Activated CD8-positive, alpha-beta memory T cell treated with anti-CD3 and anti-CD28 coated beads for 24 hours (primary cell): ENCODE data around the gene DNAJC2.
A peak's percentile ranks its signal among the peaks of the same experiment; 100 is the strongest.
"Not testable (repeated sequence)": the region's sequence is repeated elsewhere in the genome, so short reads cannot be mapped to it uniquely, and the experiment has no call there.

Source experiments
- DNase-seq: peaks from one replicate; pipeline ENCODE4 v3.0.0-alpha.2; 2020

DNAJC2 gene

DNA sequence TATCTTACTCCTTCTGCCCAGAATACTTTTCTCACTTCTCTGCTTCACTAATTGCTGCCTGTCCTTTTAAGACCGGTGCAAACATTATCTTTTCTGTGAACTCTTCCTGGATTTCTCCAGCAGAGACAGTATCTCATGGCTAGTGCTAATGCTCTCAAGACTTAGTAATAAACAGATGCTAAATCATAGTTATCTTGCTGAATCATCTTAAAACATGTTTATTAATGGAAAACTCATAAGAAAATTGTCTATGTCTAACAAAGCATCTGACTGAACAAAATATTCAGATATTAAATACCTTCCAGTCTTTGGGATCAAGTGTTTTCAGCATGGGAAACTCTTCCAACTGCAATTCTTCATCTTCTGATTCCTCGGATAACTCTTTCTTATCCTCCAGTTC is 3.1 kb downstream of the DNAJC2 start:
- DNase-seq, result no peak

DNA sequence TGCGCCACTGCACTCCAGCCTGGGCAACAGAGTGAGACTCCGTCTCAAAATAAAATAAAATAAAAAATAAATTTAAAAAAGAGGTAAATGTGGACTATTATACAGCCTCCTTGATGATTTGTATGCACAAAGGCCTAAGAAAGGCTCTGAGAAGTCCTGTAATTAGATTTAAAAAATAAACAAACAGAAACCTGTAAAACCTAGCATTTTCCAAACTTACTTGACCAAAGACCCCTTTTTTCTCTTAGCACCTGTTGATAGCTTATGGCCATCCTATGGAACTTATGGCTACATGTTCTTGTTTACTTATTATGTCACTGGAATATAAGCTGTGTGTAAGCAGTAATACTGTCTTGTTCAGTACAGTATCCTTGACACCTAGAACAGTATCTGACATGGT is 5.7 kb downstream of the DNAJC2 start:
- no peak for DNase-seq

DNA sequence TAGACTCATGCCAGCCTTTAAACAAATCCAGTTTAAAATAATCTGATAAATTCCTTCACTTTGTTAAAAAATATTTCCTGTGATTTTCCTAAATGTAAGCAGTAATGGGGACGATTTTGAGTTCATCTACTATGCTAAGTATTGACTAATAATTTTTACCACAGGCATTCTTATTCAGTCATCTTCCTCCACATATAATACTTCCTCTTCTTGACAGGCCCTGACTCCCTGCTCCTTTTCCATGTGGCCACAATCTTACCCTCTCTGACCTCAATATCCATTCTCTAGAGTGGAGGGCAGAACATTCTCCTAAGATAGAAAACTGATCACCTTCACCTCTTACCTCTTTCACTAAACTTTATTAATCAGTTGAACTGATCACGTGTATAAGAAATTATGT is 7.8 kb downstream of the DNAJC2 start:
- DNase-seq, result no peak

DNA sequence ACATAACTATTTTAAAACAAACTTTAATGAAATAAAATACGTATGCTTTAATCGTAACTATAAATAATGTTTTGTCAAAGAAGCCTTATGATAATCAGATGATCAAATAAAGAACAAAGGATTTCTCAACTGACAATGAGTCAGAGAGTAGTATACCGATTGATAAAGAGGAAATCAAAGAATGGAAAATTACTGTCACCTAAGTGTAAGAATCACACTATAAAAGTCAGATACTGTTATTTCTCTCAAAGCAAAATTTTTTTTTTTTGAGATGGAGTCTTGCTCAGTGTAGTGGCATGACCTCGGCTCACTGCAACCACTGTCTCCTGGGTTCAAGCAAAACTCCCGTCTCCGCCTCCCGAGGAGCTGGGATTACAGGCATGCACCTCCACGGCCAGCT is 18.8 kb downstream of the DNAJC2 start:
- DNase-seq, result no peak

DNA sequence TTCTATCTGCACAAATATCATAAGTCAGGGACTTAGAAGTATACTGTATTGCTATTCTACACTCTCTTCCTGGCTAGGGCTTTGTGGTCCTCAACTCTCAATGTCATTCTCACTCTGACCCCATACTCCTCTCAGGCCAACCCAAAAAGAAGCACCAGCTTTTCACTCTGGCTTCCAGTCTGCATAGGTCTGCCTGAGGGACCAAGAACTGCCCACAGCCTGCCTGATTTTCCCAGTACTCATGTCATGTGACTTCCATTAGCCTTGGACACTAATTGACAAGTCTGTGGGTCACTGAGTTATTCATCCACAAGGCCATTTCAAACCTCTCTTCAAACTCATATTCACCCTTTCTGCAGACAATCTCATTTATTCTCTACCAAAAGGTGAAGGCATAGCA is 27.6 kb downstream of the DNAJC2 start:
- DNase-seq, result no peak

DNA sequence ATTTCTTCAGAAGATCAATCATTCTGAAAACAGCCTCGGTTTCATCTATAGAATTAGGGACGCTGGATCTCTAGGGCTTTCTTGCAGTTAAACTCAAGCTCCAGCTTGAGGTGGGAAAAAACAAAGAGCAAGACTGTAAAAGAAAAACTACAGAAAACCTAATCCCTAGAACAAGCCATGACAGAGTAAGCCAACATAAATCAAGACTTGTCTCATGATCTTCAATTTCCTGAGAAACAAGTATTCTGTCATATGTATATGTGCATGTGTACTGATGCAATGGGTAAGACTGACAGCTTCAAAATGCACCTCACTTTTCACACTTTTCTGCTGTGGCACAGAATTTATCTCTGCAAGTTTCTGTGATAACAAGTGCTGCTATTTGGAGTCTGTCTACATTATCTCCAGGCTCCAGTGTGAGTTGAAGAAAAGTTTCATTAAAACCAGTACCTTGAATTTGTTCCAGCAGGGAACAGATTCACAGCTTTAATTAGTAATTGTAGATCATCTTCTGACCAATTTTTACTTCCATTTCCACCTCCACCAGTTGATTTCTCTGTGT is 28.1 kb downstream of the DNAJC2 start:
- DNase-seq, result no peak

DNA sequence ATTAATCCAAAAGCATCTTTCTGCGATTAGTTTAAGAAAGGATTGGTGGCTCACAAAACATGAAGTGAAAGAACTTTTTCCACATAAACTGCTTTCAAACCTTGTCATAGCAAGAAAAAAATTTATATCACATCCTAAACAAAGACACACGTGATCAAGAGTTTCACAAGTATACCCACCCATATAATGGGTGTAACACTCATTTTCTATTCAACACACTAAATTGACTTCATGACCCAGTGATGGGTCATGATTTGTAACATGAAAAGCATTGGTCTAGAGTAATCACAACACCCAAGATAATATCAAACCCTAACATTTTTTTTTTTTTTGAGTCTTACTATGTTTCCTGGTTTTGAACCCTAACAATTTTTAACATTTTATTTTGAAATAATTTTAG is 29.7 kb downstream of the DNAJC2 start:
- DNase-seq, result no peak

DNA sequence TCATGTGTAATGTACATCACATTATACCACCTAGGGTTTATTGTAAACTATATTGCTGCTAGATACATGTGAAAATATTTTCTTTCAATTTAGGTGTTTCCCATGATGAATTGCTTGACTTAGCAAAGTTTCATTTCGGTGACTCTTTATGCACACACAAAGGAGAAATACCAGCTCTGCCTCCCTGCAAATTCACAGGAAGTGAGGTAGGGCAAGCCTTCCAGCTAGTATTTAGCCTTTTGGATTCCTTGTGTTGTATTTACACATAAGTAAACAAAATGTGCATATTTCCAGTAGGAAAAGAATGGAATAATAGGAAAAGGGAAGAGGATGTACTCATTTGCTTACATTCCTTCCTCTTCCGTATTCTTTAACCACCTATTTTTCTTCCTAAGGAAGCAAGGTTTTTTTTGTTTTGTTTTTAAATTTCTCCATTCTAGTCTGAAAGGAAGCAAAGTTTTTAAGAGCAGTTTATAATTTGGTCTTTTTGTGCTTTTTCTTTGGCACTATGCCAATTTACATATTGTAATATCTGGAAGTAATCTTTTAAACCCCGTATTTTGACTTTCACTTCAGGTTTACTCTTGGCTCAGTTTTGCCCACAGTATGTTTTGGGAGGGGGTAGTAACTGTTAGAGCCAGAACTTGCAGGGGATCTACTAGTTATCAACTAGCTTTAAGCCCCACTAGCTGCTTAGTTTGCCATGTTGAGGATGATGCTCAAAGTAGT is 36.9 kb downstream of the DNAJC2 start:
- DNase-seq, result no peak

DNA sequence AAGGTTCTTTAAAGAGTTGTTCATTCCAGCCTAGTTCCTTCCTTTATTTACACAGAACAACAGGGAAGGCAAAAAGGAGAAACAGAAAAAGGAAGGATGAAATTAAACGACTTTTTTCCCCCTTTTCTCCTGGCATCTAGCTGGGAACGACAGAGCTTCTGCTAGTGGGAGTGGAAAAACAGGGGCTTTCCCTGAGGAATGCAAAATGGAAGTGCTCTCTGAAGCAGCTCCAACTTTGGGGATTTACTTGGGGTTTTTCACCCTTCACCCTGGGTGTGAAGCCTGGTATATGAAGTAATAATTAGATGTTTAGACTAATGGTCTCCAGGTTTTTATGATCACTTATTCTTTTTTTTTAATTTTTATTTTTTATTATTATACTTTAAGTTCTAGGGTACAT is 43.1 kb downstream of the DNAJC2 start:
- DNase-seq, result no peak

DNA sequence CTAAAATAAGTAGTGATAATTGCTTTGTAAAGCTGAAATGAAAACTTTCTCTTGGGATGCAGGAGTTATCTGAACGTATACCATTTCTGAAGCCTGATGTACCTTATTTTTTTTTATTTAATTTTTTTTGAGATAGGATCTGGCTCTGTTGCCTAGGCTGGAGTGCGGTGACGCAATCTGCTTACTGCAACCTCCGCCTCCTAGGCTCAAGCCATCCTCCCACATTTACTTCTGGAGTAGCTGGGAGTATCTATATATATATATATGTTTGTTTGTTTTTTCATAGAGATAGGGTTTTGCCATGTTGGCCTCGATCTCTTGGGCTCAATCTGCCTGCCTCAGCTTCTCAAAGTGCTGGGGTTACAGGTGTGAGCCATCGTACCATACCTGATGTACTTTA is 44.9 kb downstream of the DNAJC2 start:
- no peak for DNase-seq

DNA sequence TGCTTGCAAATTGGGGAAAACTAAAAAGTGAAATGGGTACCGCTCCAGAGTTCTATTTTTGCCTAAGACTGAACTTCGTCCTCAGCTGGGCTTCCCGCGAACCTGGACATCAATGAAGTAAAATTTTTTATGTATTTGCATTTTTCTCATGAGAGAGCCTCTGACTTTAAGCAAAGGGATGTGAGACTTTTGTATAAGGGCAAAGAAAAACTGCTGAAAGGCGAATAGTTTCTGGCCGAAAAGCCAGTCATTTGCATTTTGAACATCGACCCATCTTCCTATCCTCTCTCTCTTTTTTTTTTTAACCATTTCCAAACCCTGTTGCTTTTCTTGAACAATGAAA is 46.8 kb downstream of the DNAJC2 start:
- no peak for DNase-seq

DNA sequence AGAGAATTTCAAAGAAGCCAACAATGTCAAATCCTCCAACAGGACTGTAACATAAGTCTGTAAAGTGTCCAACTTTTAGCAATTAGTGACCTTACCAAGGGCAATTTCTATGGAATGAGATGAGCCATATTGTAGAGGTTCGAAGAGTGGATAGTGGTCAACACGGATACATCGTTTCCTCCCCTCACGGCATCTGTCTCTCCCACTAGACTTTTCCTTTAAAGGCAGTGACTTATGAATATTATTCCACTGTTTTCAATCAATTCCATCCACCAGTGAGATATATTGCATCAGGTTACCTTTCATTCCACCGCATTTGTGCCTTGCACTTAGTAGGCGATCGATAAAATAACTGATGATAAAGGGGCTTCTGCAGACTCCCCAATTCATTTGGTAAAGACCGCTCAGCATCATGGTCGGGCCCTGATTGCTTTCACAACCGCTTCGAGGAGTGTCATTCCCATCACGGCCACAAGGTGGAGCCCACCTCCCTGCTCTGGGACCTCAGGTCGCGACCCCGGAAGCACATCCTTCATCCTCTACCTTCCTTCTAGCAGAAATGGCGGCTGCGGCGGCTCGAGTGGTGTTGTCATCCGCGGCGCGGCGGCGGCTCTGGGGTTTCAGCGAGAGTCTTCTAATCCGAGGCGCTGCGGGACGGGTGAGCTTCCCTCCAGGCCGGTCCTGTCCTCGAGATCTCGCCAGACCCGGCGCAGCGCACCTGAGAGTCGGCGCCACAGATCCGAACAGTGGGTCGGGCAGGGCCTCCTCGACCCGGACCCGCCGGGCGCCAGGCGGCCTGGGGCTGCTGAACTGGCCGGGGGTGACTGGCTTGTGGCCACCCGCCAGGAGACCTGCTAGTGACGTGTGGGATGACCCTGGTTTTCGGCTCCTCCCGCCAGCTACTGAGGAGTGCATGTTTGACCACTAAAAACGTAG is 47.4 kb downstream of the DNAJC2 start, which contains the start of gene PMPCB:
Gene PMPCB, plus strand, starts transcription at position 535 of the 936 bp plus-strand sequence. Its CDS starts 25 bp downstream, at position 560.
- peak; percentile 98 for DNase-seq

DNA sequence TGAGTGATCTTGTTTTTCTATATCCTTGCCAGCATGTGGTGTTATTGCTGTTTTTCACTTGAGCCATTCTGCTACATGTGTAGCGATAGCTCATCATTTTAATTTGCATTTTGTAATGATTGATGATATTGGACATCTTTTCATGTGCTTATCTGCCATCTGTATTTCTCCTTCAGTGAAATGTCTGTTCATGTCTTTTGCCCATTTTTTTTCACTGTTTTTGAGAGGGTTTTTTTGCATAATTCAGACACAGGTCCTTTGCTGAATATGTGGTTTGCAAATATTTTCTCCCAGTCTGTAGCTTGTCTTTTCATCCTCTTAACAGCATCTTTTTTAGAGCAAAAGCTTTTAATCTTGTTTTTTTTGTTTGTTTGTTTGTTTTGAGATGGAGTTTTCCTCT is 51.0 kb downstream of the DNAJC2 start:
- no peak for DNase-seq

DNA sequence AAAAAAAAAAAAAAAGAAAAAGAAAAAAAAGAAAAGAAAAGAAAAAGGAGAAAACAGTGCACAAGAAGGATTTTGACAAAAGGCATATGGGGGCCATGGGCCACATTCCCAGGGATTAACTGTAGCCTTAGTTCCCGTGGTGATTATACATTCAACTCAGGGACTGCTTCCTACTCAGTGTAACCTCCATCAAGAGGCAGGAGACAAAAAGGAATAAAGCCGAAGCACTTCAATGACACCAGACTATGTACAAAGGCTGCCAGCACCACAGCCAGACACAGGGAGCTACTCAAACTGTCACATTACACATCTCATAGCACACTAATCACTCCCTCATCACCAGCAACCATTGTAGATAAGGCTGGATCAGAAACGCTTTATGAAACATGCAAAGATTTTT is 52.4 kb downstream of the DNAJC2 start:
- no peak for DNase-seq

DNA sequence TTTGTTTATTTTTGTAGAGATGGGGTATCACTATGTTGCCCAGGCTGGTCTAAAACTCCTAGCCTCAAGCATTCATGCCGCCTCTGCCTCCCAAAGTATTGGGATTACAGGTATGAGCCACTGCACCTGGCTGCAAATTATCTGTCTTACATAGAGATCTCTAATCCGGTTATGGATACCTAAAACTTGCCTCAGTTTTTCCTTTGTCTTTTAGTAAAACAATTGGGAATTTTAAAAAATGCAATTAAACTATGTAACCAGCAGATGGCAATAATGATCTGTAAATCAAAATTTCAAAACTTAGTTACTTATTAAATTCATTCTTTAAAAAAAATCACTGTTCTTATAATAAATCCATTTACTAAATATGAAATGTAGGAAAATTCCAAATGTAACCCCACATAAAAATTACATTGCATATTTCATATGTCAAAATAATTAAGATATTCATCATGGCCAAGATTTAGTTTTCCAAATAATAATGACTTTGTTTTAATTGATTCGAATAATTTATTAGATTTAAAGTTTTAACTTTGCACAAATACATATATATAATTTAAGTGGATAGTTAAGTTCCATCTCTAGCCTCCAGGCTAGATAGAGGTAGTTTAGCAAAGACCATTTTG is 61.7 kb downstream of the DNAJC2 start:
- not testable (repeated sequence) for DNase-seq

DNA sequence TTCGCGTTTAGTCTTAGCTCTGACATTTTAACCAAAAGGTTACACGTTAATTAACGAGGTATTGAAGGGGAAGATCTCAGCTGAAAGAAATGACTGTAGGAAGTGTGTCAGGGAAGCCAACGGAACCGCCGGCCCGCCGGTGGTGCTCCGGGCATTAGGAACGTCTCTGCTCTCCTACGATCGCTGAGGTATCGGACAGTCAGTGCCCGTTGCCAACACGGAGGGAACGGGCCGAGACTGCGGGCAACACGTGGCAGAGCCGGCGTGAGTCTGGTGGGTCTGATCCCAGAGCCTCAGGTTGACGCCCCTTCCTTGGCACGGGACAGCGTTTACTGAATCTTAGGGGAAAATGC is 63.8 kb downstream of the DNAJC2 start:
- peak; percentile 77 for DNase-seq

DNA sequence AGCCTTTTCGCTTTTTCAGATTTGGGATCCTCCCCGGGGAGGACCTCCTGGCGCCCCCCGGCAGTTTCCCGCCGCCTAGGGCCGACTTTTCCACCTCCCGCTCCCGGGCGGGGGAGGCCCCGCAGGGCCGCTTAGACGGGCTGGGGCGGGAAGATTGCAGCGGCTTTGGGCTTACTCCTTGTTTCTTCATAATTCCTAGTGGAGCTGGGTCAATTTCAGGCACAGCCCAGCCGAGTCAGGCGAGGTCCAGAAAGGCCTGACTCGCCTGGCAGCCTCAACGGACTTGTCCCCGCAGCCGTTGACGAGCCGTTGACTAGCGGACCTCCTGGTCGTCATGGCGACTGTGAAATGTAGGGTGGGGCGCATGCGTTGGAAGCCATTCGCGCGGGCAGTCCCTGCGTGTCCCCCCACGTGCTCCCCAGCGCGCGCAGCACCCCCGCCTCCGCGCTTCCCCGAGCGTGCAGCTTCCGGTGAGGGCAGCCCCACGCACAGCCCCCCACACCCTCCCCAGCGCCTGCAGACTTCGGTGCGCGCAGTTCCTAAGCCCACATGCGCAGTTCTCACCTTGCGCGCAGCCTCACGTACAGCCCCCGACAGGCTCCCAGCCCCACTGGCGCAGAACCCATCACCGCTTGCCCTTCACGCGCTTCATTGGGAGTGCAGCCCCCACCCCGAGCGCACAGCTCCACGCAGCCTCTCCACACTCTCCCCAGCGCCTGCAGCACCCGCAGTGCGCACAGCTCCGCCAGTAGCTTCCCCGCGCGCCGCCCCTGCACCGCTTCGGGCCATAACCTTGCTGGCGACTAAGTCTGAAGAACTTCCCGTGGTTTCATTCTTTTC is 64.4 kb downstream of the DNAJC2 start:
- peak; percentile 93 for DNase-seq

DNA sequence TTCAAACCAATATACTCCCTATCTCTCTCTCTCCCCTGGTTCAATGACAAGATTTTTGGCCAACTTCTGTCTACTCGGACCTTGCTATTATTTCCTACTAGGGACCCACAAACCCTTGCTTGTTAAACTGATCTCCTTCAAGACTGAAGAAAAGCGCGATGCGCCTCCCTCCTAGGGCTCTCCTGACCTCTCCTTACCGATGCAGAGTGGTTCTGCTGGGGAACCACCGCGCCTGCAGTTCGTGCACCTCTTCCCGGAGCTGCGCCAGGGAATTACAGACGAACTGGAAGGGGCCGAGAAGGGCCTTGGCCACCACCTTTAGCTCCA is 65.0 kb downstream of the DNAJC2 start:
- not testable (repeated sequence) for DNase-seq

DNA sequence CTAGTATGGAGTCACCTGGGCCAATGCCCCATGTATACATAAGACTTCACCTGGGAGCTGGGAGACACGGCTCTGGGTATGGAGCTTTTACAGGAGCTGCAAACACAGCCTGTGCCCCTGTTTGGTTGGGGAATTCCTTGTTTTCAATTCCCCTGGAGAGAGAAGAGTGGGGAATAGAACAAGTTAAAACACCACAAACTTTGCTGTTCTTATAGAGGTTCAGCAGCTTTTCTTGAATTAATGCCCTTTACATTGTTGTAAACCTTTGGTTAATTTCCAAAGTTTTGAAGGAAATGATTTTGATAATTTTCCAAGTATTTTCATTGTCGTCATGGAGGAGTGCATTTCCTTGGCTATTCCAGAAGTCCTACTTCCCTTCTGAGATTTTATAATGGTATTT is 66.4 kb downstream of the DNAJC2 start:
- DNase-seq, result not testable (repeated sequence)

DNA sequence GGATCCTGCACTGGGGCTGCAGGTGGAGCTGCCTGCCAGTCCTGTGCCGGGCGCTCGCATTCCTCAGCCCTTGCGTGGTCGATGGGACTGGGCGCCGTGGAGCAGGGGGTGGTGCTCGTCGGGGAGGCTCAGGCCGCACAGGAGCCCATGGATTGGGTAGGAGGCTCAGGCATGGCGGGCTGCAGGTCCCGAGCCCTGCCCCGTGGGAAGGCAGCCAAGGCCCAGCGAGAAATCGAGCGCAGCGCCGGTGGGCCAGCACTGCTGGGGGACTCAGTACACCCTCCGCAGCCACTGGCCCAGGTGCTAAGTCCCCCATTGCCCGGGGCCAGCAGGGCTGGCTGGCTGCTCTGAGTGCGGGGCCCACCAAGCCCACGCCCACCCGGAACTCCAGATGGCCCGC is 69.7 kb downstream of the DNAJC2 start:
- not testable (repeated sequence) for DNase-seq

DNA sequence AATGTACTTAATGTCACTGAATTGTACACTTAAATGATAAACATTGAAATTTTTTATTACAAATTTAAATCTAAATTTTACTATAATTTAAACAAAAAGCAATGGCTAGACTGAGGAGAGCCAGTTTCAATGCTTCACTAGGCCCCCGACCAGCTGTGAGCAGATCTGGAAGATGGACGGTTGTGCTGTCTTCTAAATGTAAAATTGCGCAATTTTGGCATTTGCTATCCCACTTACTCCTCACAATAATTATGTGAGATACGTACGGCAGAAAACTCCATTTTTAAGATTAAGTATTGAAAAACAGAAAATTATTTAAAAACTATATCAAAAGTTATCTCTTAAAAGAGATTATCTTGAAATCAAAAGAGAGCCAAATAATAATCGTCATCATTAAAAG is 71.2 kb downstream of the DNAJC2 start:
- DNase-seq, result not testable (repeated sequence)

DNA sequence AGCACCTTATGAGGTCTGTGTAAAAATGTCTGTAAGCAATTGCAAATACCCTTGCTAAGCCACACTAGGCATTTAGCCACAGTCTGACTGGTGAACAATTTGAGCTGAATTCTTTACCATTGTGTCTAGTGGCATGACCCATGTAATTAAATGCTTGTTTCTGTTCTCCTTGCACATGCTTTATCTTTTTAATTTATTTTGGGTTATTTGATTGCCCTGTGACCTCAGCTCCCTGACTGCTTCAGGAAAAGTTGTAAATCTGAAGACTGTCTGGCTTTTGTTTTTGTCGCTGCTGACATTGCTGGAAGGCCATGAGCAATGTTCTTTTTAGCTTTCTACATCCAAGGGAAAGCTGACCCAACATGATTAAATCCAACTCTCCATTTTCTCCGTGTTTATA is 78.3 kb downstream of the DNAJC2 start:
- not testable (repeated sequence) for DNase-seq

DNA sequence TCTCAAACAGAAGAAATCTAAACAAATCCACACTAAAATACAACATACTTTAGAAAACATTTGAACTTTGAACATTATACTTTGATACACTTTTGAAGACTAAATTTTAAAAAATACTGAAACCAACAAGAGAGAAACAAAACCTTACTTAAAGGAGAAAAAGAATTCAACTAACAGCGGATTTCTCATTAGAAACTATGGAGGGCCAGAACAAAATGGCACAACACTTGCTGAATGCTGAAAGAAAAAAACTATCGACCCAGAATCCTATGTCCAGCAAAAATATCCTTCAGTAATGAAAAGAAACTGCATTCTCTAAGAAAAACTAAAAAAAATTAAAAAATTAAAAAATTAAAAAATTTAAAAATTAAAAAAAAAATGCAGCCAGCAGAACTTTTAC is 80.5 kb downstream of the DNAJC2 start:
- not testable (repeated sequence) for DNase-seq
